HG03280 (cell line): Measurements from ENCODE around the gene KCTD19.
"Not testable (repeated sequence)": the region's sequence is repeated elsewhere in the genome, so short reads cannot be mapped to it uniquely, and the experiment has no call there.

ENCODE experiments used
- ATAC-seq: cut with Tn5 transposase; IDR thresholded peaks from one replicate; pipeline ENCODE4 v1.9.1; 2021; ENCODE audit warnings: mild to moderate bottlenecking, moderate library complexity; ENCODE audit not compliant: unreplicated experiment

Gene KCTD19

DNA sequence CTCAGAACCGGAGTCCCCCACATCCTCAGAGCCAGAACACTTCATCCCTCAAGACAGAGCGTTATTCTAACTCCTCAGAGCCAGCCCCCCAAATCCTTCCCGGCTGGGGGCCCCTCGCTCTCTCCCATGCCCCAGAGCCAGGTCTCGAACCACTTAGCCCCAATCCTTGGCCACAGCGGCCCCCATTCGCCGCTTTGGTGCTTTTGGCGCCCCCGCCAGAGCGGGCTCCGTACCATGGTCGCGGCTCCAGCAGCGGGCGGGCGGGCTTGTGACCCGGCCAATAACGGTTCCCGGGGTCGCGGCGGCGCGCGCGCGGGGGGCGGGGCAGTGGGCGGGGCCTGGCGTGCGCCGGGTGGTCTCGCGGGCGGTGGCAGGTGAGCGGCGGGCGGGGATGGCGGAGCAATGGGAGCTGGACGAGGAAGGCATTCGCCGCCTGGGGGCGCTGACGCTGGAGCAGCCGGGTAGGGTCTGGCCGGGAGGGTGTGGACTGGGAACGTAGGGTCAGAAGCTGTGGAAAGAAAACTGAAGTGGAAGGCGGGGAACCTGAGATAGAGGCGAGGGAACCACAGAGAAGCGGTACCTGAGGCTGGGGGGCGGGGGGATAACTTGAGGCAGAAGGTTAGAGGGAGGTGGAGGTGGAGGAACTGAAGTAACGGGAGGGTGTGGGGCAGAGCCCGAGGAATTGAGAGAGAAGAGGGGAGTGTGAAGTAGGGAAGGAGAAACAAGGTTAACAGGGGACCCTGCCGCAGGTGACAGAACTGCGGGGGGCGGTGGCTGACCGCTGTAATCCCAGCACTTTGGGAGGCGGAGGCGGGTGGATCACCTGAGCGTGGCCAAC, at the start of gene KCTD19, which contains the start of gene LRRC36:
Gene KCTD19, minus strand, starts transcription at position 270 of the 838 bp plus-strand sequence. Its CDS starts 34 bp downstream, at position 236.
Gene LRRC36, plus strand, starts transcription at position 344 of the 838 bp plus-strand sequence. Its CDS starts 48 bp downstream, at position 392.
- no peak for ATAC-seq

DNA sequence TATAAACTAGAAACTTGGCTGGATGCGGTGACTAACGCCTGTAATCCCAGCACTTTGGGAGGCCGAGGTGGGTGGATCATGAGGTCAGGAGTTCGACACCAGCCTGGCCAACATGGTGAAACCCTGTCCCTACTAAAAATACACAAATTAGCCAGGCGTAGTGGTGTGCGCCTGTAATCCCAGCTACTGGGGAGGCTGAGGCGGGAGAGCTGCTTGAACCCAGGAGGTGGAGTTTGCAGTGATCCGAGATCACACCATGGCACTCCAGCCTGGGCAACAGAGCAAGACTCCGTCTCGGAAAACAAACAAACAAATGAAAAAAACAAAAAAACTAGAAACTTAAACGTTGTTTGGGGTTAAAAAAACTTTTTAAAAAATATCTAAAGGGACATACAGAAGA, 49.5 kb upstream of the KCTD19 start:
- not testable (repeated sequence) for ATAC-seq

DNA sequence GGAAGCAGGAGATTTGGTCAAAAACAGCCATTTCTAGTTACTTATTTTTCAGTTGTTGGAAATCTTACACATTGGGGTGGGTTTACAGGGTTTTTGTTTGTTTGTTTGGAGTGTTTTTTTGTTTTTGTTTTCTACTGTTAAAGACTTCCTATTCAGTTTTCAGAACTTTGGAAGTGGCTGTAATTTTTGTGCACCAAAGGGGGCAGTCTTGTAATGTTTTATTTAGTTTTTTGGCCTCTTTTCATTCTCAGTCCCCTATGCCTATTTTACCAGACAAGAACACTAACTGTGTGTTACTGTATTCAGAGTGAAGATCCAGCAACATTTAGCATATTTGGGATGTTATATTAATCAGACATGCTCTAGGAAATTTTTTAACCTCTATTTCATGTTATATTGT, 46.1 kb upstream of the KCTD19 start:
- no peak for ATAC-seq

DNA sequence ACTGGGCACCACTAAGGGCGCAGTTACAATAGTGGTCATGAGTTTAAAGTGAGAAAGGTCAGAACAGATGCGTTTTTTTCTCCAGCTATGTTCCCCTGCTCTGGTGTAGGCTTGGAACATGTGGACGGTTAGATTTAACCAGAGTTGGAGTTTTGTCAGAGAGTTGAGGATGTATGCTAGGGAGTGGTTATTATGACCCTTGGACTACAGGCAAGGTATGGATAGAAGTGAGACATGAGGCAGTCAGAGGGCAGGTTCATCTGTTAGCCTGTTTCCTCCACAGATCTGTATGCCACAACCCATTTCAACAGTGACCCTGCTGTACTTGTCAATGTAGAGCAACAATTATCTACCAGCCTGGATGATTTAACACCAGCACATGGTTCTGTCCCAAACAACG, 44.1 kb upstream of the KCTD19 start:
- no peak for ATAC-seq

DNA sequence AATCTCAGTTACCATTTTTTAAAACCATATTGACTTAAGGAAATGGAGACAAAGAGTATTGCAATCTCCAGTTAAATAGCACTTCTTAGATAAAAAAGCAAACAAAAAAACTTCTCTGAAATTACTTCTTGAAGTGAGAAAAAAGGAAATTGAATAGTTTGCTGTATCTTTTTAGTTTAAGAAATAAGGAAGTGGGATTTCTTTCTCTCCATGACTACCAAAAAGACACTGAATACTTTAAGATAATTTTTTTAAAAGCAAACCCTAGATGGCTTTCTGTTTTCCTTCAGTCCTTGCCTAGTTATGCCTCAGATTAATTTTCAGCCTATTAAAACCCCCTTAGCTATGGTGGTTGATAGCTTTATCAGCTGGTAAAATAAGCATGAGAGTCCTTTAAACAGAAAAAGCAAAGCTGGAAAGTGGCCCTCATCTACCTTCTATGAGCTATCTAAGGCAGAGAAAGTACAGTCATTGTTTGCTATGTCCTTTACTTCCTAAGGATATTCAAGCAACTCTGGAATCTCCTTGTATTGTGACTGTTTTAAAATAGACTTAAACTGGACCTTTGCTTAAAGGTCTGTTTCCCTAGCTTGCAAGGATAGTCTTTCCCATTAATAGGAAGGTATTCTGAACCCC, 38.2 kb upstream of the KCTD19 start:
- no peak for ATAC-seq

DNA sequence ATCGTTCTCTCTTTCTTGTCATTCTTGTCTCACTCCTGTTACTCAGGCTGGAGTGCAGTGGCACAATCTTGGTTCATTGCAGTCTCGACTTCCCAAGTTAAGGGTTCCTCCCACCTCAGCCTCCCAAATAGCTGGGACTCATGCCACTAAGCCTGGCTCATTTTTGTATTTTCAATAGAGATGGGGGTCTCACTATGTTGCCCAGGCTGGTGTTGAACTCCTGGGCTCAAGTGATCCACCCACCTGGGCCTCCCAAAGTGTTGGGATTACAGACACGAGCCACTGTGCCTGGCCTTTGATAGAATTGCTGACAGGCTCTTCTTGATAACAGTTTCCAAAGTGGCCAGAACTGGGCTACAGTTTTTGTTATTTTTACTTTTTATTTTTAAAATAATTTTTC, 34.5 kb upstream of the KCTD19 start:
- ATAC-seq, result no peak

DNA sequence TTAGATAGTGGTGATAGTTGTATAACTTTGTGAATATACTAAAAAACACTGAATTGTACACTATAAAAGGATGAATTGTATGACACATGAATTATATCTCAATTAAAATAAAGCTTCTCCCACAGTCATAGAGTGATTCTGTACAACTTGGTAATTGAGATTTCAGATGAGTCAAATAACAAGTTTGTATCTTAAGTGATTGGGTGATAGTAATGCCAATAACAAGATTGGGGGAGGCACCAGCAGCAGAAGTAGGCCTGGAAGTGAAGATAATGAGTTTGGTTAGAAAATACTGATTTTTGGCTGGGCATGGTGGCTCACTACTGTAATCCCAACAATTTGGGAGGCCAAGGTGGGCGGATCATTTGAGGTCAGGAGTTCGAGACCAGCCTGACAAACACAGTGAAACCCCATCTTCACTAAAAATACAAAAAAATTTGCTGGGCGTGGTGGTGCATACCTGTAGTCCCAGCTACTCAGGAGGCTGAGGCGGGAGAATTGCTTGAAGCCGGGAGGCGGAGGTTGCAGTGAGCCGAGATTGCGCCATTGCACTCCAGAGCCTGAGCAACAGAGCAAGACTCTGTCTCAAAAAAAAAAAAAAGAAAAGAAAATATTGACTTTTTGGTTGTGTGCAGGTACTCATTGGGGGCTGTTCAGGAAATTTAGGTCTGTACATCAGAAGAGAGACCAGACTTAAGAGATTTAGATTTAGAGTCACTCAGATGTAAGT, 33.2 kb upstream of the KCTD19 start:
- ATAC-seq, result not testable (repeated sequence)

DNA sequence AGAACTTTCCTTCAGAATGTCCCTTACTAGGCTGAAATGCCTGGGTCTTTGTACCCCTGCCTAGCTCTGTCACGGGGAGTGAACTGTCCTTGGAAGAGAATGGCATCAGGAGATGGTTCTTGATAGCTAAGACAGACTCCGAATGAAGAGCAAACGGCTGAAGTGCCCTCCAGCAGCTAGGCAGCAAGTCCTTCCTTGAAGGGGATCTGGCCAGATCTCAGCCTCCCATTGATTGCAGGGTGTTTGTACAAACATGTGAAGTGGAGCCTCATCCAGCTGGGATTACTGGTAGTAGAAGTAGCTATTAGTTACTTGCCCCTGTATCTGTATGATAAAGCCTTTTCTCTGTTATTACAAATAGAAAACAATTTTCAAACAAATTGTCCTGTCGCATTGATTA, 31.0 kb upstream of the KCTD19 start:
- ATAC-seq, result no peak

DNA sequence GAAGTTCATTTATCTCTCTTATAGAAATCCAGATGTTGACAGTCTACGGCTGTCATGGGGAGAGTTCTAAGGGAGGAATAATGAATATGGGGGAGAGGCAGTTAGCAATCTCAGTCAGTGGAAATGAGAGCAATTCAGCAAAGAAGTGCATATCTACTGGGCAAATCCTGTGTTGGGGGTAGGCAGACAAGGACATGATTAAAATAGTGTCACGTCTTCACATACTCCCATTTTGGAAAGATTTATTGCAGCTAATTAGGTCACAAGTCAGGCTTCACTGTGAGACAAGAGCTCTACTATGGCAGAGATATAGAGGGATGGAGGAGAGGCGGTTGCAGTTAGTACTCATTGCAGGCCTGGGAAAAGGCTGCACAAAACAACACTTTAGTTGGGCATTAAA, 29.9 kb upstream of the KCTD19 start:
- no peak for ATAC-seq

DNA sequence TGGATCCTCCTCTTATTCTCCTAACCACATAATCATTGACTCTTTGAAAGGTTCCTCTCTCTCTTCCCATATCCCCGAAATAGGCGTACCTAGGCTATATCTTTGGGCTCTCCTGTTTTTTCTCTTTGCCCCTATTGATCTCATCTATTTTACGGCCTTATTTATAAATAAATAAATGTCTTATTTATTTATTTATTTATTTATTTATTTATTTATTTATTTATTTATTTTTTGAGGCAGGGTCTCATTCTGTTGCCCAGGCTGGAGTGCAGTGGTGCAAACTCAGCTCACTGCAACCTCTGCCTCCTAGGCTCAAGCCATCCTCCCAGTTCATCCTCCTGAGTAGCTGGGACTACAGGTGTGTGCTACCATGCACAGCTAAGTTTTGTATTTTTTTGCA, 25.9 kb upstream of the KCTD19 start:
- not testable (repeated sequence) for ATAC-seq

DNA sequence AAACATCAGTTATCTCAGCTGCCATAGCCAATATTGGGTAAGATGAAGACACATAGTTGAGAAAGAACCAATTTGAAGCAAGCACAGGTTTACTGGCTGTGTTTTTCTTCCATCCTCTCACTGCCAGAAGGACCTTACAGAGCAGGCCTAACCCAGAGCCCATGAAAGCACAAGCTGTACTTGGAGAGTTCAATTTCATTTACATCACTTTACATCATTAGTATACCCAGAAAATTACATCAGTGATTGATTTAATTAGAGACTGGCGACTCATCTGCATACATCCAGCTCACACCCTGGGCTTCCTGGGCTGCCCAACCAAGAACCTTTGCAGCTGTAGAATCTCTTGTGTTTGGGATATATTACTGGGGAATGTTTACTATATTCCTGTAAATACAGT, 23.8 kb upstream of the KCTD19 start:
- ATAC-seq, result no peak

DNA sequence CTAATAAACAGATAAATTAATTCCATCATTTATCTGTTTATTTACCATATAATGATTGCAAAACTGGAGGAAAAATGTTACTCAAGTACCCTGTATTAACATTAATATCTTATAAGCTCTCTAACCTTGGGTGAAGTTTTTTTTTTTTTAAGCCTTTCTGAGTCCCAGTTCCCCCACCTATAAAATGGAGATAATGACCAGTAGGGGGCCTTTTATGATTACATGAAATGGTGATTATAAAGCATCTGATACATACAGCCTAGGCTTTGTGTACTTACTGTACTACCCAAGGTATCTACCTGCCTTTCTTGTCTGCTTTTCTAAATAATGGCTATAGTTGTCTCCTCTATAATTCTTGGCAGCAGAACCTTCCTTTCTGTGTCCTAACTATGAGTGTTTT, 22.6 kb upstream of the KCTD19 start:
- no peak for ATAC-seq

DNA sequence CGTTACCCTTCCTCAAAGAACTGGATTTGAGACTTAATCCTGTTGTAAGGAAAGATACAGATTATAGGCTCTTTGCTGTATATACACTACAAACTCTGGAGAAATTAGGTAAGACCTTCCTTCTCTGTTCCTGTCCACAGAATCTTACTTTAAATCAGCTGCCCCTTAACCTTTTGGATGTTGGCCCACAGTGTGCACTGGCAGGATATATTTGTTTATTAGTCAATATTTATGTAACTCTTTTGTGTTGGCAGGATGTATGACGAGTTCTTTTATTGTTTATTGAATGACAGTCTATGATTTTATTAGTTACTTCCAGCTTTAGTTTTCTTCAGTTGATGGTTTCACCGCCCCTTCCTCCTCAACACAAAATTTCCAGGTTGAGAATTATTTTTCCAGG, 19.8 kb upstream of the KCTD19 start:
- ATAC-seq, result no peak

DNA sequence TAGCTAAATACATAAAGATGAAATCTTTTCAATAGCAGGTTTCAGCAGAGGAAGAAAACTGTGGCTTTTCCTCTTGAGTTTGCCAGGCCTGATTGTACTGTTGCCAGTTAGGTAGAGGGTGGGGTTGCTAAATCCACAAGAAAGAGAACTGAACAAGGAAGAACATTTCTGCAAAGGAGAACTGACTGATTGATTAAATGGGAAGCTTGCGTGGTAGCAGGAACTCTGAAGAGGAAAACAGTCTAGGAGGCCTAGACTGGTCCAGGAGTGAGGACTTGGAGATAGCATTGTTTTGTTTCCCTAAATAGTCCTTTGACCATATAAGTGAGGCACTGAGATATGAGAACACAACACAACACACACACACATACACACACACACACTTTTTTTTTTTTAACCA, 18.9 kb upstream of the KCTD19 start:
- no peak for ATAC-seq

DNA sequence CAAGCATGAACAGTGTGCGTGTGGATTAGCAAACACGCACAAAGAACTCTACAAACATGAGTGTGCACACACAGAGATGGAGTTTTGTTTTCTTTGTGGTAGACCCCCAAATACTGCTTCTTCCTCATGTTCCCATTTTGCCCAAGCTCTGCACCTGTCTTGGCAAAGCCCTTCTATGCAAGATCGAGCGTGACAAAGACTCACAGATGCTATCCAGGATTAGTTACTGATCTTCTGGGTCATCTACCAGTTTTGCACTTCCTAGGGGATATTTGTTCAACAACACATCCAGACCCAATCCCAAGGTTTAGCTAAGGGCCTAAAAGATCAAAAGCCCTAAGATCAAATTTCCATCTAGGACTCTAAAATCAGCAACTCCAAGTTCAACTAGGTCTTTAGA, 16.1 kb upstream of the KCTD19 start:
- ATAC-seq, result no peak

DNA sequence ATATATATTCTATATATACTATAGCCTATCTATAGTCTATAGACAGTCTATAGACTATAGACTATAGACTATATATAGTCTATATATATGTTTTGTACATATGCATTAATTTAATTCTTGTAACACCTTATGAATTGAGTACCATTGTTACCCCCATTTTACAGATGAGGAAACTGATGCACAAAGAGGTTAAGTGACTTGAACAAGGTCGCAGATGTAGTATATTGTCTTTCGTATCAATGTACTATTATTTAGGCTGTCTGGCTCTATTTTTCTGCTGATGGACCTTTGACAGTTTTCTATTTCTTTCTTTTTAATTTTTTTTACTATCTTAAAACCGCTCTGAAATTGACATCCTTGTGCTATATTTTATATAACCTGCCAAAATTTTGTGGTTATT, 14.7 kb upstream of the KCTD19 start:
- ATAC-seq, result no peak

DNA sequence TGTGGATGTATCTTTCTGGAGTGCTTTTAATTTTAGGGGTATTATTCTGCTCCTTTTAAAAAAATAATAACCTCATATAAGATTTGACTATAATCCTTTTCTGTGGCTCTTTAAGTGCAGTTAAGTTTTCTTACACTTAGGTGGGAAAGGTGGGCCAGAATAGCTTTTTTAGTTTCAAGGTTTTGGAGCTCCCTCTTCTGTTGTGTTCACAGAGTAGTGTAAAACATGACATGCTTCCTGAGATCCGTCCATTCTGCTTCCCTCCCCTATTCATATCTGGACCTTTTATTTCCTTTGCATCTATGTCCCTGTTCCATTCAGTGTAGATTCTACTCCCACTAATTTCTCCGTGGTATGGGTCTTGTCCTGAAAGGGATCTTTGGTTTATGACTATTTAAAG, 12.9 kb upstream of the KCTD19 start:
- no peak for ATAC-seq

DNA sequence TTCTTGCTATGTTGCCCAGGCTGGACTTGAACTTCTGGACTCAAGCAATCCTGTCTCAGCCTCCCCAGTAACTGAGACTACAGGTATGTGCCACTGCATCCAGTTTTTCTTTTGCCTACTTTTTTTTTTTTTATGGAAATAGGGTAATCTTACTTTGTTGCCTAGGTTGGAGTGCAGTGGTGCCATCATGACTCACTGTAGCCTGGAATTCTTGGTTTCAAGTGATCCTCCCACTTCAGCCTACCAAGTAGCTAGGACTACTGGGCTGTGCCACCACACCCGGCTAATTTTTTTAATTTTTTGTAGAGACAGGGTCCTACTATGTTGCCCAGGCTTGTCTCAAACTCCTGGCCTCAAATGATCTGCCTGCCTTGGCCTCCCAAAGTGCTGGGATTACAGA, 10.1 kb upstream of the KCTD19 start:
- no peak for ATAC-seq

DNA sequence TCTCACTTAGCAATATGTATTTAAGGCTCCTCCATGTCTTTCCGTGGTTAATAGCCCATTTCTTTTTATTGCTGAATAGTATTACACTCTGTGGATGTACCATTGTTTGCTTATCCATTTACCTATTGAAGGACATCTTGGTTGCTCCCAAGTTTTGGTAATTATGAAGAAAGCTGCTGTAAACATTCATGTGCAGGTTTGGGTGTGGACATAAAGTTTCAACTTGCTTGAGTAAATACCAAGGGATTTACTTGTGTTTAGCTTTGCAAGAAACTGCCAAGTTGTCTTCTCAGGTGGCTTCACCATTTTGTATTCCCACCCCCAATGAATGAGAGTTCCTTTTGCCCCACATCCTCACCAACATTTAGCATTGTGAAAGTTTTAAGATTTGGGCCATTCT, 9.6 kb upstream of the KCTD19 start:
- ATAC-seq, result no peak

DNA sequence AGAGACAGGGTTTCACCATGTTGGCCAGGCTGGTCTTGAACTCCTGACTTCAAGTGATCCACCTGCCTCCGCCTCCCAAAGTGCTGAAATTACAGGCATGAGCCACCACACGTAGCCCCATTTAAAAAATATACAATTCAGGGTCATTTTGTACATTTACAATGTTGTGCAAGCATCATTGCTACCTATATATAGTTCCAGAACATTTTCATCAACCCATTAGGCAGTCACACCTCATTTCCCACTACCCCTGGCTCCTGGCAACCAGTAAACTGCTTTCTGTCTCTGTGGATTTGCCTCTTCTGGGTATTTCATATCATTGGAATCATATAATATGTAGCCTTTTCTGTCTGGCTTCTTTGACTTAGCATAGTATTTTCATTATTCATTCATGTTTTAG, 6.8 kb upstream of the KCTD19 start:
- ATAC-seq, result no peak

DNA sequence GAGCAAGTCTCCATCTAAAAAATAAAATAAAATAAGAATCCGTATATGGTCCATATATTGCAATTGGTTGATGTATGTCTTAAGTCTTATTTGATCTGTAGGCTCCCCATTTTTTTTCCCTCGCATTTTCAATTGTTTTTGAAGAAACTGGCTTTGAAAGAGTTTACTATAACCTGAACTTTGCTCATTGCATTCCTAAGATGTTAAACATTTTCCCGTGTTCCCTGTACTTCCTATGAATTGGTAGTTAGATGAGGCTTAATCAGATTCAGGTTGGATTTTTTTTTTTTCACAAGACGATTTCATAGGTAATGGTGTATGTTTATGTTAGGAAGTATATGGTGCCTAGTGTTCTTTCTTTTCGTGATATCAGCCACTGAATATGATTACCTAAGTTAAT, 3.4 kb upstream of the KCTD19 start:
- no peak for ATAC-seq

DNA sequence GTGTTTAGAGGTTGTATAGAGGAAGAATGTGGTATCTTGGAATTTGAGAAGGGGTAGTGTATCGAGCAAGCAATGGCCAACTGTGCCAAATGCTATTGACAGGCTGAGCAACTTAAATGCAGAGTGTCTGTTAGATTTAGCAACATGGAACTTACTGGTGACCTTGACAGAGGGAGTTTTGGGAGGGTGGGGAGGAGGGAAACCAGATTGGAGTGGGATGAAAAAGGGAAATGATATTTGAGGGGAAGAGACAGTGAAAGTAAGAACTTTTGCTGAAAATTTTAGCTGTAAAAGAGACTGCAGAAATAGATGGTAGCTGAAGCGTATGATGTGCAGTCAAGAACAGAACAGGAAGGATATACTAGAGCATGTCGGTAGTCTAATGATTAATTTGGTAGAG, 1.2 kb upstream of the KCTD19 start:
- ATAC-seq, result no peak
